HCT116 (cell line): ENCODE data around the gene KRTAP12-2. TPM values are rescaled to one million over a fixed set of nuclear protein-coding genes. Genes with fewer than 3 reads are reported as not detected.

Source experiments
- ATAC-seq: fragments of 200-7000 bp; cut with Tn5 transposase; 2 replicates; pipeline ENCODE4 v1.9.1; 2020; ENCODE audit warnings: mild to moderate bottlenecking, moderate library complexity
- BruUV-seq: library from RNA; stranded (reverse); fragments of 400-500 nt; replicated peaks from 2 replicates; lab custom pipeline; 2021; lab: Mats Ljungman, UMichigan
- CTCF ChIA-PET: fragments of 300-600 bp; sonication (Branson Sonifier 250); formaldehyde crosslinking; loops from one replicate; lab custom pipeline; 2021; ENCODE audit warnings: antibody characterized with exemption; lab: Charles Lee
- POLR2A ChIA-PET: fragments of 300-600, 350-600 bp; sonication (Branson Sonifier 250); formaldehyde crosslinking; loops from one replicate; lab custom pipeline; 2021; ENCODE audit warnings: antibody characterized with exemption; lab: Charles Lee
- RAD21 ChIA-PET, 2 experiments: fragments of 300-600 bp; sonication (Branson Sonifier 250); formaldehyde crosslinking; loops; one replicate each; lab custom pipeline; 2023; ENCODE audit warnings: low total read pairs in 2 of 2; ENCODE audit not compliant: uncharacterized antibody in 2 of 2, unreplicated experiment in 2 of 2, low non-redundant PET in 1 of 2; lab: Charles Lee
- DNase-seq: peaks from one replicate; pipeline ENCODE4 v3.0.0-alpha.2; 2010; ENCODE audit warnings: low read depth, low spot score
- H2AFZ ChIP-seq: fragments of 200-600 bp; shearing (Covaris generic), sonication (generic); 2 replicates; pipeline ENCODE4 v1.6.1; 2017; ENCODE audit warnings: low read depth, mixed run types, mixed read lengths, antibody characterized with exemption, low read length; ENCODE audit not compliant: poor library complexity, severe bottlenecking
- H3K27ac ChIP-seq: 2 replicates; pipeline ENCODE4 v1.5.1; 2012; ENCODE audit warnings: low read depth, low read length
- H3K27me3 ChIP-seq: fragments of 200-600 bp; sonication (generic); 2 replicates; pipeline ENCODE4 v1.6.1; 2016; ENCODE audit warnings: mixed run types, low read length, mixed read lengths; ENCODE audit not compliant: insufficient read depth
- H3K36me3 ChIP-seq, 2 experiments: fragments of 200-500 bp in 1 of 2; fragments of 200-600 bp in 1 of 2; sonication (Bioruptor generic) in 1 of 2; sonication (generic) in 1 of 2; 2 replicates each; pipeline versions ENCODE4 v1.5.1 to v1.6.1; 2014 to 2016; ENCODE audit warnings: low read length in 2 of 2, inconsistent platforms in 1 of 2, mixed read lengths in 1 of 2, mixed run types in 1 of 2; ENCODE audit not compliant: insufficient read depth in 2 of 2, control insufficient read depth in 1 of 2
- H3K4me1 ChIP-seq, 2 experiments: fragments of 200-600 bp in 1 of 2; sonication (generic) in 1 of 2; 2 replicates each; pipeline versions ENCODE4 v1.5.1 to v1.6.1; 2012 to 2017; ENCODE audit warnings: low read length in 2 of 2, inconsistent platforms in 1 of 2, mild to moderate bottlenecking in 1 of 2, mixed read lengths in 1 of 2, mixed run types in 1 of 2, moderate library complexity in 1 of 2; ENCODE audit not compliant: insufficient read depth in 2 of 2, control insufficient read depth in 1 of 2
- H3K4me2 ChIP-seq: fragments of 200-600 bp; sonication (generic); 2 replicates; pipeline ENCODE4 v1.6.1; 2017; ENCODE audit warnings: mixed run types, low read length, mixed read lengths
- H3K4me3 ChIP-seq, 2 experiments: fragments of 200-600 bp in 1 of 2; sonication (generic) in 1 of 2; replicated peaks in 1 of 2; 2 replicates each; pipeline ENCODE4 v1.5.1; 2011 to 2016; ENCODE audit warnings: low read length in 2 of 2, control low read depth in 1 of 2, low read depth in 1 of 2, mild to moderate bottlenecking in 1 of 2, mixed read lengths in 1 of 2, mixed run types in 1 of 2
- H3K79me2 ChIP-seq: fragments of 200-600 bp; sonication (generic); 2 replicates; pipeline ENCODE4 v1.6.1; 2017; ENCODE audit warnings: mild to moderate bottlenecking, mixed run types, low read length, moderate library complexity, mixed read lengths; ENCODE audit not compliant: insufficient read depth
- H3K9ac ChIP-seq: fragments of 200-600 bp; sonication (generic); 2 replicates; pipeline ENCODE4 v1.6.1; 2016; ENCODE audit warnings: low read length, mixed read lengths
- H3K9me2 ChIP-seq: fragments of 200-600 bp; sonication (generic), shearing (Covaris generic); 2 replicates; pipeline ENCODE4 v1.6.1; 2017; ENCODE audit warnings: mixed run types, mild to moderate bottlenecking, moderate library complexity; ENCODE audit not compliant: insufficient read depth
- H3K9me3 ChIP-seq, 2 experiments: fragments of 200-500 bp in 1 of 2; fragments of 200-600 bp in 1 of 2; sonication (Bioruptor generic) in 1 of 2; sonication (generic) in 1 of 2; 2 replicates each; pipeline ENCODE4 v1.6.1; 2014 to 2017; ENCODE audit warnings: low read length in 2 of 2, mixed read lengths in 2 of 2, inconsistent platforms in 1 of 2, low read depth in 1 of 2, mild to moderate bottlenecking in 1 of 2, mixed run types in 1 of 2, moderate library complexity in 1 of 2; ENCODE audit not compliant: control insufficient read depth in 1 of 2, insufficient read depth in 1 of 2
- H4K20me1 ChIP-seq: fragments of 200-600 bp; sonication (generic), shearing (Covaris generic); 2 replicates; pipeline ENCODE4 v1.6.1; 2017; ENCODE audit warnings: mixed run types, mild to moderate bottlenecking, moderate library complexity; ENCODE audit not compliant: insufficient read depth
- EGR1 ChIP-seq: IDR thresholded peaks from 2 replicates; pipeline ENCODE4 v1.6.1; 2012; ENCODE audit warnings: low read depth
- FOSL1 ChIP-seq: IDR thresholded peaks from 2 replicates; pipeline ENCODE4 v1.6.1; 2012; ENCODE audit warnings: low read depth
- POLR2A ChIP-seq: IDR thresholded peaks from 2 replicates; pipeline ENCODE4 v1.7.0; 2011; ENCODE audit warnings: borderline replicate concordance; ENCODE audit not compliant: insufficient read depth, insufficient read length; ENCODE audit errors: extremely low read depth
- POLR2AphosphoS5 ChIP-seq: IDR thresholded peaks from 2 replicates; pipeline ENCODE4 v1.6.1; 2011; ENCODE audit warnings: mild to moderate bottlenecking, low read depth, low read length, moderate library complexity
- SRF ChIP-seq: IDR thresholded peaks from 2 replicates; pipeline ENCODE4 v1.6.1; 2012; ENCODE audit warnings: low read depth
- YY1 ChIP-seq: IDR thresholded peaks from 2 replicates; pipeline ENCODE4 v1.6.1; 2011; ENCODE audit warnings: low read length, low read depth, moderate library complexity, mild to moderate bottlenecking; ENCODE audit not compliant: insufficient replicate concordance; ENCODE audit errors: extremely low read depth
- ZBTB33 ChIP-seq: IDR thresholded peaks from 2 replicates; pipeline ENCODE4 v1.6.1; 2011; ENCODE audit warnings: mild to moderate bottlenecking, low read length, moderate library complexity; ENCODE audit not compliant: insufficient replicate concordance; ENCODE audit errors: extremely low read depth
- intact Hi-C: fragments of 100-400 bp; cut with micrococcal nuclease; formaldehyde crosslinking; loops from 2 replicates; pipeline ENCODE4 v1.10.0; 2022
- total RNA-seq: library from RNA; stranded (reverse); gene quantifications from one replicate; pipeline ENCODE4 v1.2.1, GENCODE V29; 2021; ENCODE audit not compliant: unreplicated experiment
- TF ChIP-seq, protein P1 (sequence below), 3 experiments: fragments of 200-600 bp in 1 of 3; sonication (generic) in 1 of 3; IDR thresholded peaks in 2 of 3; conservative IDR thresholded peaks in 1 of 3; 2 replicates each; pipeline ENCODE4 v1.5.1; 2012 to 2017; ENCODE audit warnings: low read depth in 2 of 3, low read length in 2 of 3, antibody characterized with exemption in 1 of 3, borderline replicate concordance in 1 of 3, control low read depth in 1 of 3, mild to moderate bottlenecking in 1 of 3, mixed read lengths in 1 of 3, mixed run types in 1 of 3, moderate library complexity in 1 of 3; ENCODE audit not compliant: insufficient read depth in 1 of 3

Gene KRTAP12-2
- total RNA-seq, 1 experiment from 2014 or later, result not detected

- no peak for ATAC-seq
- Histone ChIP-seq H3K27me3 (0 out of 2 replicates have a peak, but pooled peaks cover 3% of the 10 kb centered on the region), H3K4me3 (no peak overlapping the region), H3K27ac (no peak overlapping the region), H3K36me3 (no peaks in the 10 kb centered on the region), H3K9me2 (no peaks in the 10 kb centered on the region), H3K9me3 (no peaks in the 10 kb centered on the region), H3K9ac (no peak overlapping the region), H2AFZ (no peak overlapping the region), H3K79me2 (no peaks in the 10 kb centered on the region)
- ChIA-PET POLR2A (no interaction called here), CTCF (no interaction called here), RAD21 (no interaction called here)
- intact Hi-C loops, result no loop called here
- DNase-seq, result no peak
- TF ChIP-seq YY1, result no peak
- TF ChIP-seq SRF, result no peak
- TF ChIP-seq, all 23 proteins: peak for 0
- H3K4me2 ChIP-seq, result no peak overlapping the region
- H4K20me1 ChIP-seq, result no peaks in the 10 kb centered on the region
- no TSS peak for BruUV-seq
- H3K4me1 ChIP-seq, result no peaks in the 10 kb centered on the region
Measured at GRCh38 chr21:44684077-44684476, 17.4 kb upstream of the KRTAP12-2 start.

DNA sequence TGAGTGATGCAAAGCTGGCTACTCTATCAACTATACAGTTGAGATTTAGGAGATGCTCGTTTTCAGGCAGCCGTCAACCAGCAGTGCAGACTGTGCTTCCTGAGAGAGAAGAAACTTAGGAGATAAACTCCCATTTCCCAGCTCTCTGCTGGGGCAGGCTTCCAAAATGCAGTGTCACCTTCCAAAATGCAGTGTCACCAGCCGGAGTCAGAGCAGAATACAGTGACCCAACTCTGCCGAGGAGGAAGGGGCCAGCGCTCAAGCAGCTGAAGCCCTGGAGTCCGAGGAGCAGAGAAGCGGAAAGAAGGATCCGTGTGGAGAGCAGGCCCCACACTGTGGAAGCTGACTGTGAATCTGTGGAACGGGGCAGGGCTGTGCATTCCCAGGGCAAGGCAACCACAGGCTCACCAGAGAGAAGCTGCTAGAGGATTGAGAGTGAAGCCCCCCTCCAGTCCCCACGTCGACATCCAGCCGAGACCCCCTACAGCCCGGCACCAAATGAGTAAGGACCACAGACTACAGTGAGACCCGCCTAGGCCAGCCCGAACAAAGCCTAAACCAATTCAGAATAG is 15.9 kb upstream of the KRTAP12-2 start:
- no peak overlapping the region for H3K9ac ChIP-seq
- no peak overlapping the region for H2AFZ ChIP-seq
- no peak for TF ChIP-seq EGR1
- TF ChIP-seq POLR2A, result no peak
- no peak for TF ChIP-seq POLR2AphosphoS5
- no peak for TF ChIP-seq FOSL1
- TF ChIP-seq, protein P1, sequence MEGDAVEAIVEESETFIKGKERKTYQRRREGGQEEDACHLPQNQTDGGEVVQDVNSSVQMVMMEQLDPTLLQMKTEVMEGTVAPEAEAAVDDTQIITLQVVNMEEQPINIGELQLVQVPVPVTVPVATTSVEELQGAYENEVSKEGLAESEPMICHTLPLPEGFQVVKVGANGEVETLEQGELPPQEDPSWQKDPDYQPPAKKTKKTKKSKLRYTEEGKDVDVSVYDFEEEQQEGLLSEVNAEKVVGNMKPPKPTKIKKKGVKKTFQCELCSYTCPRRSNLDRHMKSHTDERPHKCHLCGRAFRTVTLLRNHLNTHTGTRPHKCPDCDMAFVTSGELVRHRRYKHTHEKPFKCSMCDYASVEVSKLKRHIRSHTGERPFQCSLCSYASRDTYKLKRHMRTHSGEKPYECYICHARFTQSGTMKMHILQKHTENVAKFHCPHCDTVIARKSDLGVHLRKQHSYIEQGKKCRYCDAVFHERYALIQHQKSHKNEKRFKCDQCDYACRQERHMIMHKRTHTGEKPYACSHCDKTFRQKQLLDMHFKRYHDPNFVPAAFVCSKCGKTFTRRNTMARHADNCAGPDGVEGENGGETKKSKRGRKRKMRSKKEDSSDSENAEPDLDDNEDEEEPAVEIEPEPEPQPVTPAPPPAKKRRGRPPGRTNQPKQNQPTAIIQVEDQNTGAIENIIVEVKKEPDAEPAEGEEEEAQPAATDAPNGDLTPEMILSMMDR (IDR thresholded peaks at IDR 0.05 in 2 of 3, conservative IDR thresholded peaks at IDR 0.05 in 1 of 3; ENCODE audit: borderline replicate concordance in 1 of 3, insufficient read depth in 1 of 3, low read depth in 2 of 3, low read length in 2 of 3), result no peak
- no peak for TF ChIP-seq ZBTB33
- TF ChIP-seq, all 23 proteins: peak for 0
- Histone ChIP-seq H4K20me1 (no peaks in the 10 kb centered on the region), H3K36me3 (no peaks in the 10 kb centered on the region), H3K27ac (no peak overlapping the region), H3K4me3 (no peak overlapping the region), H3K79me2 (no peaks in the 10 kb centered on the region), H3K9me3 (no peaks in the 10 kb centered on the region), H3K4me2 (no peak overlapping the region), H3K27me3 (peaks cover 6% of the 10 kb centered on the region; the same call in 1 of the 2 replicates), H3K4me1 (no peaks in the 10 kb centered on the region), H3K9me2 (no peaks in the 10 kb centered on the region)
- intact Hi-C loops, result no loop called here
- DNase-seq, result no peak
- no peak for ATAC-seq
- RAD21 ChIA-PET, result no interaction called here
- BruUV-seq, result no TSS peak
- POLR2A ChIA-PET, result no interaction called here
- CTCF ChIA-PET, result interaction anchor here (0.6 kb wide), 1 partner anchor 109 kb away, joined by 3 read pairs; no protein-coding TSS in a partner anchor
